Lower leg skin (tissue), 4 donors: Measurements from ENCODE around the gene SNRNP40. TPM values are rescaled to one million over a fixed set of nuclear protein-coding genes. Genes with fewer than 3 reads are reported as not detected.

Source experiments
- DNase-seq, 2 donors: peaks; one replicate each; pipeline ENCODE4 v3.0.0-alpha.2; 2019; ENCODE audit warnings: low spot score in 2 of 2
- H3K4me3 ChIP-seq: fragments of 200-600 bp; sonication (generic); 2 replicates; pipeline ENCODE4 v1.5.1; 2017; ENCODE audit warnings: mild to moderate bottlenecking, low read depth; ENCODE audit not compliant: poor library complexity, severe bottlenecking
- CTCF ChIP-seq, 3 donors: fragments of 450-650 bp; IDR thresholded peaks; one replicate each; pipeline ENCODE4 v1.5.1; 2016; ENCODE audit warnings: antibody characterized with exemption in 3 of 3, mild to moderate bottlenecking in 3 of 3, moderate library complexity in 2 of 3
- POLR2A ChIP-seq, 2 donors: fragments of 450-650 bp; IDR thresholded peaks; one replicate each; pipeline ENCODE4 v1.6.1; 2016 to 2017; ENCODE audit warnings: antibody characterized with exemption in 2 of 2, mild to moderate bottlenecking in 1 of 2, moderate library complexity in 1 of 2
- WGBS, 2 donors: methylation state at CpG; one replicate each; pipeline ENCODE4 v1.1.5; 2018; 5-methylcytosine and 5-hydroxymethylcytosine counted together
- intact Hi-C: fragments of 100-400 bp; cut with DNase I; formaldehyde crosslinking; loops from one replicate; pipeline ENCODE4 v1.15.0; 2023; ENCODE audit warnings: low total_unique reads
- total RNA-seq, 4 donors: library from RNA; depleted of rRNA; stranded (reverse); fragments of >200 nt; gene quantifications; one replicate each; pipeline ENCODE4 v1.1.0, GENCODE V29; 2016

SNRNP40 gene
- total RNA-seq, 4 donors from 2014 or later, result 24.4 to 57.7 (median 37.0) TPM

- TF ChIP-seq POLR2A (IDR thresholded peaks at IDR 0.05) (no peak), CTCF (IDR thresholded peaks at IDR 0.05) (no peak)
- intact Hi-C loops, result no loop called here
- H3K4me3 ChIP-seq, result no peak overlapping the region
- 52 to 68% methylated on average over 4 of the region's 4 CpGs for WGBS, 2 donors
- DNase-seq, result no peak
These were observed 61.7 kb downstream of the SNRNP40 start for GRCh38 chr1:31234870-31235269.

- TF ChIP-seq POLR2A (IDR thresholded peaks at IDR 0.05) (no peak), CTCF (IDR thresholded peaks at IDR 0.05) (no peak)
- 69 to 72% methylated on average over 12 of the region's 12 CpGs for WGBS, 2 donors
- no peak for DNase-seq
- intact Hi-C loops, result no loop called here
- no peak overlapping the region for H3K4me3 ChIP-seq
These were observed 62.4 kb downstream of the SNRNP40 start for GRCh38 chr1:31234123-31234708.

GRCh38 chr1:31232689-31233088 is 63.9 kb downstream of the SNRNP40 start:
- WGBS, 2 donors, result 91 to 98% methylated on average over 2 of the region's 2 CpGs
- H3K4me3 ChIP-seq, result no peak overlapping the region
- intact Hi-C loops, result no loop called here
- no peak for TF ChIP-seq POLR2A (IDR thresholded peaks at IDR 0.05)
- TF ChIP-seq CTCF (IDR thresholded peaks at IDR 0.05), result no peak
- DNase-seq, result no peak

GRCh38 chr1:31231802-31232201 is 64.8 kb downstream of the SNRNP40 start:
- intact Hi-C loops, result no loop called here
- DNase-seq, result no peak
- no peak for TF ChIP-seq POLR2A (IDR thresholded peaks at IDR 0.05)
- no peak for TF ChIP-seq CTCF (IDR thresholded peaks at IDR 0.05)
- no peak overlapping the region for H3K4me3 ChIP-seq
- 93 to 94% methylated on average over 5 of the region's 5 CpGs for WGBS, 2 donors

- DNase-seq, result no peak
- 62 to 67% methylated on average over 3 of the region's 3 CpGs for WGBS, 2 donors
- no peak overlapping the region for H3K4me3 ChIP-seq
- intact Hi-C loops, result no loop called here
- TF ChIP-seq CTCF (IDR thresholded peaks at IDR 0.05) (no peak), POLR2A (IDR thresholded peaks at IDR 0.05) (no peak)
These were observed 66.2 kb downstream of the SNRNP40 start for GRCh38 chr1:31230378-31230777.

- TF ChIP-seq POLR2A (IDR thresholded peaks at IDR 0.05), result no peak
- TF ChIP-seq CTCF (IDR thresholded peaks at IDR 0.05), result no peak
- no peak overlapping the region for H3K4me3 ChIP-seq
- intact Hi-C loops, result no loop called here
- DNase-seq, result no peak
These were observed 67.6 kb downstream of the SNRNP40 start for GRCh38 chr1:31228986-31229385.
